Heart right ventricle (tissue), 16 donors: ENCODE results near the gene ZNF784. TPM values are rescaled to one million over a fixed set of nuclear protein-coding genes. Genes with fewer than 3 reads are reported as not detected.

Experiments
- ATAC-seq, 8 donors: fragments of 200-7000 bp; cut with Tn5 transposase; one replicate each; pipeline ENCODE4 v1.9.1; 2020; ENCODE audit warnings: mild to moderate bottlenecking in 8 of 8, moderate library complexity in 8 of 8, moderate number of reproducible peaks in 1 of 8
- DNase-seq, 2 donors: peaks; one replicate each; pipeline ENCODE4 v3.0.0-alpha.2; 2020
- H3K27ac ChIP-seq, 10 donors: fragments of 200-600 bp; sonication (generic) in 2 of 10; one replicate each; pipeline versions ENCODE4 v1.5.0 to v1.8.0; 2020 to 2022; ENCODE audit warnings: mild to moderate bottlenecking in 3 of 10
- H3K27me3 ChIP-seq, 7 donors: fragments of 200-600 bp; one replicate each; pipeline ENCODE4 v1.8.0; 2021 to 2022; ENCODE audit warnings: mild to moderate bottlenecking in 2 of 7
- H3K36me3 ChIP-seq, 9 donors: fragments of 200-600 bp; sonication (generic) in 1 of 9; one replicate each; pipeline versions ENCODE4 v1.5.0 to v1.8.0; 2020 to 2022; ENCODE audit warnings: mild to moderate bottlenecking in 2 of 9
- H3K4me1 ChIP-seq, 9 donors: fragments of 200-600 bp; sonication (generic) in 1 of 9; one replicate each; pipeline versions ENCODE4 v1.5.0 to v1.8.0; 2020 to 2022; ENCODE audit warnings: mild to moderate bottlenecking in 4 of 9
- H3K4me3 ChIP-seq, 10 donors: fragments of 200-600 bp; sonication (generic) in 2 of 10; one replicate each; pipeline versions ENCODE4 v1.5.0 to v1.8.0; 2020 to 2022; ENCODE audit warnings: mild to moderate bottlenecking in 7 of 10, moderate library complexity in 2 of 10
- H3K9me3 ChIP-seq, 11 donors: fragments of 200-600 bp in 10 of 11; sonication (generic) in 2 of 11; one replicate each; pipeline versions ENCODE4 v1.5.0 to v1.8.0; 2013 to 2022; ENCODE audit warnings: mild to moderate bottlenecking in 2 of 11, control low read depth in 1 of 11, moderate library complexity in 1 of 11
- CTCF ChIP-seq, 9 donors: fragments of 200-600 bp; sonication (generic) in 2 of 9; IDR thresholded peaks; one replicate each; pipeline versions ENCODE4 v1.5.0 to v1.8.0; 2021 to 2022; ENCODE audit warnings: antibody characterized with exemption in 9 of 9, mild to moderate bottlenecking in 5 of 9, moderate library complexity in 1 of 9
- WGBS, 2 donors: extraction: QIAGEN DNeasy Blood & Tissue Kit; methylation state at CpG; one replicate each; pipeline ENCODE4 v1.1.7; 2013; ENCODE audit warnings: inconsistent platforms in 1 of 2; 5-methylcytosine and 5-hydroxymethylcytosine counted together
- intact Hi-C, 10 donors: fragments of 100-400 bp; cut with DNase I; formaldehyde crosslinking; loops; one replicate each; pipeline versions ENCODE4 v1.11.1 to v1.14.2; 2022
- polyA plus RNA-seq, 2 donors: library from polyadenylated mRNA; stranded (reverse); fragments of 200-250 nt; gene quantifications; one replicate each; pipeline ENCODE4 v1.2.3, GENCODE V29; 2013
- total RNA-seq, 10 donors: library from RNA; stranded (reverse); fragmentation: NEBNext Ultra II Directional in 3 of 10; extraction: Animal tissue kit (Norgen Biotek cat#: 25700) in 3 of 10; gene quantifications; one replicate each; pipeline versions ENCODE4 v1.2.1 to v1.2.4, GENCODE V29; 2021 to 2023
- donor health status: Arrhythmogenic right ventricular cardiomyopathy.
- donor health status: ischemic (EF 13 %, LVEDD 7.1; RV severe dilation, severe dysfunction).
- donor health status: healthy with polysubstance abuse.
- donor health status: DM: no; HTN: yes; CAD: no.
- donor health status: DM: no; HTN: no; CAD: no.
- donor health status: ischemic (EF 25% LVEDD 6.9; RV normal size, moderate dysfunction).
- donor health status: ischemic (EF 25% LVEDD 5.7; RV mildly dilated, moderate dysfunction).
- donor health status: healthy.
- donor health status: DM: yes; HTN: yes; CAD: no.
- donor health status: Ischemic cardiomyopathy.
- donor health status: ischemic (EF 35%, LVEDD 5.7; RV mildly dilated, moderate dysfunction).
- donor health status: nonischemic (EF 11% LVEDD 7.7; RV severe dilation, severe dysfunction).
- donor health status: DM: yes; HTN: yes; CAD: no.
- donor health status: PGD.
- donor health status: ischemic (EF 29% LVEDD 5.4; RV normal size, mild dysfunction).
- donor health status: nonischemic (EF 23%, LVEDD 6.1; RV moderate dilation, normal function).

ZNF784 gene
- total and polyA plus RNA-seq, 12 donors: 6.4 to 16.4 (median 11.8) TPM

GRCh38 chr19:55650126-55650557 lies 25.8 kb upstream of the ZNF784 start:
- Histone ChIP-seq H3K9me3 (no peaks in the 10 kb centered on the region), H3K4me3 (no peak overlapping the region), H3K27ac (no peak overlapping the region), H3K4me1 (peaks cover 14 to 42% (median 29%) of the 10 kb centered on the region in 9 donors), H3K27me3 (no peaks in the 10 kb centered on the region), H3K36me3 (peaks cover 0 to 26% (median 4%) of the 10 kb centered on the region in 9 donors)
- intact Hi-C loops: no loop called here
- no peak for ATAC-seq
- no peak for DNase-seq
- 90 to 93% methylated on average over 4 of the region's 4 CpGs for WGBS, 2 donors
- TF ChIP-seq CTCF (IDR thresholded peaks at IDR 0.05): no peak

- WGBS, 2 donors: 77 to 82% methylated on average over 17 of the region's 17 CpGs
- Histone ChIP-seq H3K4me3 (peak overlapping the region in 5 of 10 donors; percentile 77 to 92 (median 90)), H3K9me3 (no peaks in the 10 kb centered on the region), H3K36me3 (peaks cover 0 to 32% (median 8%) of the 10 kb centered on the region in 9 donors), H3K4me1 (peaks cover 14 to 48% (median 35%) of the 10 kb centered on the region in 9 donors), H3K27ac (peak overlapping the region in 8 of 10 donors; percentile 83 to 92 (median 90)), H3K27me3 (no peaks in the 10 kb centered on the region)
- TF ChIP-seq CTCF (IDR thresholded peaks at IDR 0.05): no peak
- DNase-seq: no peak
- intact Hi-C loops: no loop called here
- ATAC-seq: no peak
Measured at GRCh38 chr19:55649268-55650125, 25.1 kb upstream of the ZNF784 start.

- Histone ChIP-seq H3K36me3 (peaks cover 0 to 32% (median 8%) of the 10 kb centered on the region in 9 donors), H3K27me3 (no peaks in the 10 kb centered on the region), H3K4me3 (peak overlapping the region; percentile 77 to 98 (median 88)), H3K4me1 (peaks cover 14 to 56% (median 41%) of the 10 kb centered on the region in 9 donors), H3K9me3 (no peaks in the 10 kb centered on the region), H3K27ac (peak overlapping the region; percentile 70 to 92 (median 88))
- TF ChIP-seq CTCF (IDR thresholded peaks at IDR 0.05): no peak
- DNase-seq (no peak), ATAC-seq (no peak)
- WGBS, 2 donors: 25 to 28% methylated on average over 25 of the region's 25 CpGs
- intact Hi-C loops: no loop called here
Measured at GRCh38 chr19:55648585-55649267, 24.4 kb upstream of the ZNF784 start.
